GM18505 (cell line): ENCODE results near the gene BSPRY.
"Not testable (repeated sequence)": the region's sequence is repeated elsewhere in the genome, so short reads cannot be mapped to it uniquely, and the experiment has no call there.

Experiments used
- ATAC-seq: cut with Tn5 transposase; IDR thresholded peaks from one replicate; pipeline ENCODE4 v1.9.1; 2021; ENCODE audit not compliant: unreplicated experiment
- POLR2A ChIP-seq: IDR thresholded peaks from 4 replicates; pipeline ENCODE4 v1.6.1; 2011; ENCODE audit warnings: borderline replicate concordance; ENCODE audit not compliant: insufficient read depth, insufficient read length; ENCODE audit errors: extremely low read depth

Gene BSPRY

DNA sequence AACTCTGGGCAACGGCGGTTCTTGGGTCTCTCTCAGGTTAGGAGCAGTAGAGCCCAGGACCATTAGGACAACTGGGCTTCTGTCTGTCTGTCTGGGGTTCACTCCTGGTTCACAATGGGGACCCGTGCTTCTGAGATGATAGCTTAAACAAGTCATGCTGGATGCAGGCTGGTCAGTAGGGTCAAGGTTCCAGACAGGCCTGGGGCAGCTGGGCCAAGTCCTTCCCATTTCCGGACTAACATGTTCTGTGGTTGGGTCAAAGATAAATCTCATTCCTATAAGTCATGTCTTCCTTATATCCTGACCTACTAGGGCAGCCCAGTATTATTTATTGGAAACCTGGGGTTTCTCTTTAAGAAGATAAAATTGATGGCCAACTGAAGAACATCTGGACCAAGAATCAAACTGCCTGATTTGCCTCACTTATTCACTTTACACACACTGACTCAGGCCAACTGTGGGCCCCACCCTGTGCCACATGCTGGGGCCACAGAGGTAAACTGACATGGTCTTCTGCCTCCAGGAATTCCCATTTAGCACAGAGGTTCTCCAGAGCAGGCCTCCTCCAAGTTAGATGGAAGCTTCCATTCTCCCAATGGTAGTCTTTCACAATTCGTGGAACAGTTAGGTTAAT, 19.1 kb downstream of the BSPRY start:
- no peak for ATAC-seq
- TF ChIP-seq POLR2A, result no peak

DNA sequence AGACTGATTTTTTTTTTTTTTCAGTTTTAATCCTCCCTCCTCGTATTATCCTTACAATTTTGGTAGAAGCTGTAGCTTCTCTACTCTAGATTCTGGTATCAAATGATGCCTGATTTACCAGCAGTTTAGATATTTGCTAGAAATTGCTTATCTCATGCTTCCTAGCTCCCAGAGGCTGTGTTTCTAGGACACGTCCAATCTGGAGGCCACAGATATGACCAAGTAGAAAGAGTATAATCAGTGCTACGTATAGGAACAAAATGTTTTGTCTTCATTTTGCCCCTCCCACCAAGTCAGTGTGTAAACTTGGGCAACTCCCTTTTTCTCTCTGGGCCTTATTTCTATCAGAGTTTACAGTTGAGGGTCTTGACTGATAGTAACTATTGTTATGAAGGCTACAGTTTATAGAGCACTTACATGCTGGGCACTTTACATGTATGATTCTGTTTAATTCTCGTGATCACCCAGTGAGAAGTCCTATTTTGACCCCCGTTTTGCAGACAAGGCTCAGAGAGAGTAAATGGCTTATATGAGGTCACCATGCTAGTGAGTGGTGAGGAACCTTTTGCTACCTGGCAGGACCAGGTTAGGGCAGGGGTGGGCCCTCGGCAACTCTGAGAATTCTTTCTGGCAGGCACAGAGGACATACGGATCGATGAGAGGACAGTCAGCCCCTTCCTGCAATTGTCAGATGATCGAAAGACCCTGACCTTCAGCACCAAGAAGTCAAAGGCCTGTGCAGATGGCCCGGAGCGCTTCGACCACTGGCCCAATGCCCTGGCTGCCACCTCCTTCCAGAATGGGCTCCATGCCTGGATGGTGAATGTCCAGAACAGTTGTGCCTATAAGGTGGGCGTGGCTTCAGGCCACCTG, 19.9 kb downstream of the BSPRY start:
- ATAC-seq, result no peak
- TF ChIP-seq POLR2A, result no peak

DNA sequence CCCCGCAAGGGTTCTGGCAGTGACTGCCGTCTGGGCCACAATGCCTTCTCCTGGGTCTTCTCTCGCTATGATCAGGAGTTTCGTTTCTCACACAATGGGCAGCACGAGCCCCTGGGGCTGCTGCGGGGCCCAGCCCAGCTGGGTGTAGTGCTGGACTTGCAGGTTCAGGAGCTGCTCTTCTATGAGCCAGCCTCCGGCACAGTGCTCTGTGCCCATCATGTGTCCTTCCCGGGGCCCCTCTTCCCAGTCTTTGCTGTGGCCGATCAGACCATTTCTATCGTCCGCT, 20.5 kb downstream of the BSPRY start:
- ATAC-seq, result no peak
- no peak for TF ChIP-seq POLR2A

DNA sequence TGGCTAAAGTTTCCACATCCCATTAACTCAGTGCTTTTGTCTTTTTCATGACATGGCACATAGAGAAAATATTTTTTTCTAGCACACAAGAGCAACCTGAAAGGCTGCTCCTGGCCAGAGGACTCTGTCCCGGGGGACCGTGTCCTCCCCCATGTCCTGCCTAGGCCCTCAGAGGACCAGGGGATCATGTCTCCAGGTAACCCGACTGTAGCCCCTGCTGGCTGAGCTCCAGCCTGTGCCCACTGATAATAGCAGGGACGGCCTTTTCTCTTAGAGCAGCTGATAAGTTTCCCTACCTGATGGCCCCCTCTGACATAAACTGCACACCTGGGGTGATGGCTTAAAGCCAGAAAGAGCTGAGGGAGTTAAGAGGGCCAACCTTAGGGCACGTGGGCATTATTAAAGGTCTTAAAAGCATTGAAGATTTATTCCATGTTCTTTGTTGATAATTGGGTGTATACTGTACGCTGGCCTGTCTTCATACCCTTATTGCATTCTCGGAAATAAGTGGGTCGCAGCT, 21.5 kb downstream of the BSPRY start:
- no peak for ATAC-seq
- TF ChIP-seq POLR2A, result no peak

DNA sequence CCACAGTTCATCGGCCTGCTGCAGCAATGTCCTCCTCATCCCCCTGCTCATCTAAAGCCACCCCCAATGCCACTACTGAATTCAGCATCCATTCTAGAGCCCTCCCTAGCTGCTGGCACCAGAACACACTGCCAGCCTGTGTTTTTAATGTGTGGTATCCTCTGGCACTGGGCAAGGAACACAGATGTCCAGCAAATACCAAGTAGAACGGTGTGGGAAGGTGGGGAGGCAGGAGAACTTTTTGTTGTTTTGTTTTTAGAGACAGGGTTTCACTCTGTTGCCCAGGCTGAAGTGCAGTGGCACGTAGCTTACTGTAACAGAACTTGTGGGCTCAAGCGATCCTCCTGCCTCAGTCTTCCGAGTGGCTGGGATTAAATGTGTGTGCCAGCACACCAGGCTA, 22.7 kb downstream of the BSPRY start:
- no peak for ATAC-seq
- TF ChIP-seq POLR2A, result no peak

DNA sequence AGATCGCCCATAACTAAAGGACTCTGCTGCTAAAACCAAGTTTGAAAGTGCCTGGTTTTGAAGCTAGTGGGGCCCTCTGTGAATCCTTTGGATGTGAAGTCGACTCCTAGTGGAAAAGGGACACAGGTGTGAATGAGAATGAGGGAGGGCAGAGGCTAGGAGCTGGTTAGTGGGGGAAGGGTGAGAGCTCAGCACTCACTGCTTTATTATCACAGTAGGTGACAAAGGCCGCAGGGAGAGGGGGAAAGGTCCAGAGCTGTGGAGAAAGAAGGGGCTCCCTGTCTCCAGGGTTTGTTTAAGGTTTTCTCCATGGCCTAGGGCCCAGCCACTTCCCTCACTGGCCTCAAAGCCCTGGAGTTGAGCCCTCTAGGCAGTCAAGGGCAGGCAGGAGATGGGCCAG, 23.9 kb downstream of the BSPRY start:
- ATAC-seq, result no peak
- TF ChIP-seq POLR2A, result no peak

DNA sequence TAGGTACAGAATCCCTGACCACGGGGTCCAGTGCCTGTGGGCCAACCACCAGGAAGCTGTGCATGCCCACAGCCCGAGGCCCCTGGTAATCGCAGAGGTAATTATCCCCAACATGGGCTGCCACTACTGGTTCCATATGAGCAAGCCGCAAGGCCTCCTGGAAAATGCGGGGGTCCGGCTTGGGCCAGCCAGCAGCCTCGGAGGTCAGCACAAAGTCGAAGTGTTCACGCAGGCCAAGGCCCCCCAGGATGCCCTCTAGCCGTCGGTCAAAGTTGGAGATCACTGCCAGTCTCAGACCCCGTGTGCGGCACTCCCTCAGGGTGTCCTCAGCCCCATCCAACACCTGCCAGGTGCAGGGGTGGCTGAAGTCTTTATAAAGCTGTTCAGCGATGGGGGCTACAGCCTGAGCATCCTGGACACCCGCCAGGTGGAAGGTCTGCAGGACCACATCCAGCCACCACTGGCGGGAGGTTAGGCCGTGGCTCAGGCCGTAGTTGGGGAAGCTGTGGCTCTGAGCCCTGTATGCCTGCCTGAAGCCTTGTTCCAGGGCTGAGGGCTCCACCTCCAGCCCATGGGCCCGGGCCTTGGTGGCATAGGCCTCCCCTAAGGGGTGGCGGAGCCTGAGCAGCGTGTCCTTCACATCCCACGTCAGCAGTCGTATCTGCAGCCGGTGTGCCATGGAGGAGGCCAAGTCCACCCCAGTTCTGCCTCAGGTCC, 24.5 kb downstream of the BSPRY start:
- ATAC-seq, result no peak

DNA sequence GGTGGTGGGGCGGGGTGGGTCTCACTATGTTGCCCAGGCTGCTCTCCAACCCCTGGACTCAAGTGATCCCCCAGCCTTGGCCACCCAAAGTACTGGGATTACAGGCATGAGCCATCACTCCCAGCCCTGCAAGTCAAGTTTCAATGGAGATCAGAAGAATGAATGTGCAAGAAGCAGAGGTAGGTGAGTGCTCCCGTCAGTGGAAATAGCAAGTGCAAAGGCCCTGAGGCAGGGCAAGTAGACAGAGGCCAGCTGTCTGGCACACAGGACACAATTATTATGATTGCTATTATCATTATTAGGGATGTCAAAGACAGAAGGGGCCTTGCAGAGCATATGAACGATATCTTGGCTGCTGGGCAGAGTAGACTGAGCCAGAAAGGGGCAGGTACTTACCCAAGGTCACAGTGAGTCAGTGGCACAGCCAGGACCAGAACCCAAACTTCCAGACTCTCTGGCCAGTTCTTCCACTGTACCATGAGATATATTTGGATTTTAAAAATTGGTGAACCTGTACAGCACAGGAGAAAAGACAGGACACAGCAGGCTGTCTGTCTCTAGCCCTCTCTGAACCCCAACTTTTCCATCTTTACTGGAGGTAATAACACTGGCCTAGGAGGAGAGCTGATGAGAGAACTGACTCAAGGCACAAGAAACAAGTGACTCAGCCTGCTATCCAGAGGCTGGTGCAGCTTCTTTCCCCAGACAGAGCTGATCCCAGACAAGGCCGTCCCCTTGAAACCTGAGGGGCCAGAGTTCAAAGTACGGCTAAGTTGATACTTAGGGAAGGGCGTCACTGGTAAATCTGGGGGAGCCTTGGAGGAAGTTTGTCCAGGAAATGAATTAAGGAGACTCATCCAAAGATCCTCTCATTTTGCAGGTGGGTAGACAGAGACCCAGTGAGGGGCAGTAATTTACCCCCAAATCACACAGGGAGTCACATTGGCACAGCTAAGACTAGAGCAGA, 26.0 kb downstream of the BSPRY start:
- TF ChIP-seq POLR2A, result no peak
- no peak for ATAC-seq

More for the DNA sequence above, 24.5 kb downstream of the BSPRY start:
- no peak for TF ChIP-seq POLR2A

DNA sequence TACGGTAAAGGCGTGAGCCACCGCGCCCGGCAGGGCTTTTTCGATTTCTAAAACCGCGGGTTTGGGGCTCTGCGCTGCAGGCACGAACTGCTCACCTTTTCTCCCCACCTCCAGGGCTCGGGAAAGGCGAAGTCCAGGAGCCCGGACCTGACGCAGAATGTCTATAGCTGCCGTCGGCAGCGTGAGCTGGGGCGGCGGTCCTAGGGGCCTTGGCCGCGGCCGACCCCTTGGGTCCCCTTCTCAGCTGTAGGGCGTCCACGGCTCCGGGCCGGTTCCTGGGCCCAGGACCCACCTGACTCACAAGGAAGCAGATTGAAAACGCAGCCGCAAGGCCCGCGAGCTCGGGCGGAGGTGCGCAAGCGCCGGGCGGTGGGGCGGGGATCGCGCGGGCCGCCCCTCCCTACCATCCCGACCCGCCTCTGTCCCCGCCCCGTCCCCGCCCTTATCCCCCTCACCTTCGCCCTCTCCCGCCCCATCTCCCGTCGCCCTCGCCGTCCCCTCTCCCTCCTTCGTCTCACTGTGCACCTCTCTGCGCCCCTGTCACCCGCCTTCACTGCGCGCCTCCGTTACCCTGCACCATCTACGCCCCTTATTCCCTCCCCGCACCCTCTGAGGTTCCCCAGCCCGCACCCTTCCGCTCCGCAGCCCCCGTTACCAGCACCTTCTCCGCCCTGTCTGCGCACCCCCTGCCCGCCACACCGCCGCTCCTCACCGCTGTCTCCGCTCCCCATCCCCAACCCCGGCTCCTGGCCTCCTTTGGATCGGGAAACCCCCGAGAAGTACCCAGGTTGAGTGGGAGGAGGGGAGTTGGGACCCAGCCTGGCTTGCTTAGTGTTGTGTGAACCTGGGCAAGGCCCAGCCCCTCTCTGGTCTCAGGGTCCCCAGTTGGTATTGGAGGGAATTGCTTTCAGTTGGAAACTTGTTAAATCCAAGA, 27.6 kb downstream of the BSPRY start, which contains the start of gene HDHD3:
TSS of gene HDHD3 (minus strand) at position 353 of the 934 bp plus-strand sequence. CDS start 2,632 bp downstream, outside the sequence.
- peak; percentile 74 for TF ChIP-seq POLR2A
- peak; percentile 61 for ATAC-seq

DNA sequence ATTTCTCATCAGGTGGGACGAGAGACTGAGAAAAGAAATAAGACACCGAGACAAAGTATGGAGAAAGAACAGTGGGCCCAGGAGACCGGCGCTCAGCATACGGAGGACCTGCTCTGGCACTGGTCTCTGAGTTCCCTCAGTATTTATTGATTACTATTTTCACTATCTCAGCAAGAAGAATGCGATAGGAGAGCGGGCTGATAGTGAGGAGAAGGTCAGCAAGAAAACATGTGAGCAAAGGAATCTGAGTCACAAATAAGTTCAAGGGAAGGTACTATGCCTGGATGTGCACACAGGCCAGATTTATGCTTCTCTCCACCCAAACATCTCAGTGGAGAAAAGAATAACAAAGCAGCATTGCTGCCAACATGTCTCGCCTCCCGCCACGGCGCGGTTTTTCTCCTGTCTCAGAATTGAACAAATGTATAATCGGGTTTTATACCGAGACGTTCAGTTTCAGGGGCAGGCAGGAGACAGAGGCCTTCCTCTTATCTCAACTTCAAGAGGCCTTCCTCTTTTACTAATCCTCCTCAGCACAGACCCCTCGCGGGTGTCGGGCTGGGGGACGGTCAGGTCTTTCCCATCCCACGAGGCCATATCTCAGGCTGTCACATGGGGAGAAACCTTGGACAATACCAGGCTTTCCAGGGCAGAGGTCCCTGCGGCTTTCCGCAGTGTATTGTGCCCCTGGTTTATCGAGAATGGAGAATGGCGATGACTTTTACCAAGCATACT, 29.9 kb downstream of the BSPRY start:
- not testable (repeated sequence) for ATAC-seq

DNA sequence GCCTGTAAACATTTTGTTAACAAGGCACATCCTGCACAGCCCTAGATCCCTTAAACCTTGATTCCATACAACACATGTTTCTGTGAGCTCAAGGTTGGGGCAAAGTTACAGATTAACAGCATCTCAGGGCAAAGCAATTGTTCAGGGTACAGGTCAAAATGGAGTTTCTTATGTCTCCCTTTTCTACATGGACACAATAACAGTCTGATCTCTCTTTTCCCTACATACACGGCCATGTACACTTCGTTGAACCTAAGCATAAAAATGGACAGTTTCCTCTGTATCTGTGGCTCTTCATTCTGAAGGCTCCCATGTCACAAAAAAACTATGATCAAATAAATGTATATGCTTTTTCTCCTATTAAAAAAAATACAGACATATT, 30.5 kb downstream of the BSPRY start:
- ATAC-seq, result not testable (repeated sequence)
